Measurements from ENCODE around the gene DLK1.

GRCh38 chr14:100730581-100730980 lies 3.9 kb downstream of the DLK1 start:
- no peak for TF ChIP-seq CTCF (IDR thresholded peaks at IDR 0.05; ENCODE audit: poor library complexity)
- TF ChIP-seq EZH2 (IDR thresholded peaks at IDR 0.05; ENCODE audit: borderline replicate concordance), result no peak
- TF ChIP-seq EZH2phosphoT487 (IDR thresholded peaks at IDR 0.05; ENCODE audit: low read depth, severe bottlenecking, unreplicated experiment), result no peak

All from hepatocyte (in vitro differentiated cells).